ENCODE data around the gene SSR2. TPM values are rescaled to one million over a fixed set of nuclear protein-coding genes. Genes with fewer than 3 reads are reported as not detected.

SSR2 gene
- total RNA-seq, 1 donor from 2014 or later = 299 TPM

DNA sequence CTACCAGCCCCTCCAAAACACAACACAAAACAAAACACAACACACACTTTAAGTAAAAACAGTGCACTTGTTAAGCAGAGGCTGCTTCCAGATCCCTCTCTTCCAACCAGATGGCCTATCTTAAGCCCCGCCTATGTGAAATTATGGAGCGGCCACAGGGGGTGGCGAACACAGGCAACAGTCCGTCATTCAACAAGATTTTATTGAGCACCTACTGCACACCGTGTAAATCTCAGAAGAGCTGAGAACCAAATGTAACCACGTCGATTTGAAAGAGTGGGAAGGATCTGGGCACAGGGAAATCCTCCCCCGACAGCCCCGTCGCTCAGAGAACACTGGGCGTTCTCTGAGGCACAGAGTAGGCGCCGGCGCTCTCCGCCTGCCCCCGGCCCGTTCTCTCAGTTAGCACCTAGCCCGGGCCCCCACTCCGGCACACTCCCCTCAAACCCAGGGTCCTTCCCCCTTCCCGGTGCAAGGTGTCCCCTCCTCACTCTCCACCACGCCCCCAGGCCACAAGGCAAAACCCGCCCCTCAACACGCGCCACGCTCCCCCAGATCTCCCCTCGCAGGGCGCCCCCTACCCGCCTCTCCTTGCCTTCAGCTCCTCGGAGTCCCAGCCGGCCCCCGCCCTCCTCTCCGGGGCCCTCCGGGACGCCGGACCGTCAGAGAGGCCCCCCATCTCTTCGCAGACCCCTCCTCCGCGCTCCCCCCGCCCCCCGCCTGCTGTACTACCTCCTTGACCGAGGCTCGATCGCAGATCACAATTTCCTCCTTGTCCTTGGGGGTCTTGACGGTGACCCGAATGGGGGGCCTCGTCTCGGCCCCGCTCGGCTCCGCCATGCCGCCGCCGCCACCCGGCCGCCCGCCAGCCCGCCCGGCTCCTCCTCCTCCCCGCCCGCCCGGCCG is 32.4 kb upstream of the SSR2 start:
- TF ChIP-seq, protein P1, sequence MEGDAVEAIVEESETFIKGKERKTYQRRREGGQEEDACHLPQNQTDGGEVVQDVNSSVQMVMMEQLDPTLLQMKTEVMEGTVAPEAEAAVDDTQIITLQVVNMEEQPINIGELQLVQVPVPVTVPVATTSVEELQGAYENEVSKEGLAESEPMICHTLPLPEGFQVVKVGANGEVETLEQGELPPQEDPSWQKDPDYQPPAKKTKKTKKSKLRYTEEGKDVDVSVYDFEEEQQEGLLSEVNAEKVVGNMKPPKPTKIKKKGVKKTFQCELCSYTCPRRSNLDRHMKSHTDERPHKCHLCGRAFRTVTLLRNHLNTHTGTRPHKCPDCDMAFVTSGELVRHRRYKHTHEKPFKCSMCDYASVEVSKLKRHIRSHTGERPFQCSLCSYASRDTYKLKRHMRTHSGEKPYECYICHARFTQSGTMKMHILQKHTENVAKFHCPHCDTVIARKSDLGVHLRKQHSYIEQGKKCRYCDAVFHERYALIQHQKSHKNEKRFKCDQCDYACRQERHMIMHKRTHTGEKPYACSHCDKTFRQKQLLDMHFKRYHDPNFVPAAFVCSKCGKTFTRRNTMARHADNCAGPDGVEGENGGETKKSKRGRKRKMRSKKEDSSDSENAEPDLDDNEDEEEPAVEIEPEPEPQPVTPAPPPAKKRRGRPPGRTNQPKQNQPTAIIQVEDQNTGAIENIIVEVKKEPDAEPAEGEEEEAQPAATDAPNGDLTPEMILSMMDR (IDR thresholded peaks at IDR 0.05; ENCODE audit: unreplicated experiment) = peak; percentile 51
- DNase-seq (ENCODE audit: low spot score, unreplicated experiment) = peak; percentile 79
- Mint-ChIP-seq H3K4me1 (ENCODE audit: low read depth) (peaks cover 15% of the 10 kb centered on the region), H3K36me3 (ENCODE audit: insufficient read depth) (peaks cover 14% of the 10 kb centered on the region), H3K4me3 (ENCODE audit: low read depth) (peak overlapping the region; percentile 91), H3K9me3 (ENCODE audit: low read depth) (no peaks in the 10 kb centered on the region), H3K27ac (peak overlapping the region; percentile 96), H3K27me3 (no peaks in the 10 kb centered on the region)

DNA sequence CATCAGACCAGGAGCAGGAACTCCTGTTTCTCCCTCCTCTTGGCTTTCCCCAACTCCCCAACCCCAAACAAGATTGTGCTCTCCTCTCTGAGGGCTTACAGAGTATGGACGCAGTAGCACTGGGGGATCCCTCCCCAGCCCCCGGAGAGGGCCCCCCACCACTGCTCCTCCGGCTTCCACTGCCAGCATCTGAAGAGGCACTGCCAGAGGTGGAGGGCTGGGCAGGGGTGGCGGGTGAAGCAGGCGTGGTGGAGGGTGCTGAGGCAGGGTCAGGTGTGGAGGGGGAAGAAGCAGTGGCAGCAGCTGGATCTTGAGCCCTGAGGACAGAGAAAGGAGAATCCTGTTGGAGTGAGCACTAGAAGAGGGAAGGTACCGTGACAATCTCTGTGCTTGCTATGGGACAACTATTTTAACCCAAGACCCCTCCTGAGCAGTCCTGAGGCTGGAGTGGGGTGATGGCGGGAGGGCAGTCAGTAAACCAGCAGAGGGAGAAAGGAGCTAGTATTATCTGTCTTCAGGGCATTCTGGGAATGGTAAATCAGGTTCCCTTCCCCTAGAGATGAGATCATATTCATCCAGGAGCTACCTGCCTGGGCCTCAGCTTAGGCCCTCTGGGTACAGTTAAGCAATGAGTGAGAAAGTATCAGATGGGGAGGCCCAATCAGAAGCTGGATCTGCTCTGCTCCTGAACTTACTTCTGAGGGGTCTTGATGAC is 30.4 kb upstream of the SSR2 start:
- Mint-ChIP-seq H3K27ac (peak overlapping the region; percentile 15), H3K9me3 (ENCODE audit: low read depth) (no peaks in the 10 kb centered on the region), H3K4me1 (ENCODE audit: low read depth) (peaks cover 15% of the 10 kb centered on the region), H3K36me3 (ENCODE audit: insufficient read depth) (peaks cover 12% of the 10 kb centered on the region), H3K4me3 (ENCODE audit: low read depth) (peak overlapping the region; percentile 53), H3K27me3 (no peaks in the 10 kb centered on the region)
- TF ChIP-seq, protein P1 (IDR thresholded peaks at IDR 0.05; ENCODE audit: unreplicated experiment) = no peak
- no peak for DNase-seq (ENCODE audit: low spot score, unreplicated experiment)

GRCh38 chr1:156050376-156050775 is 29.6 kb upstream of the SSR2 start:
- DNase-seq (ENCODE audit: low spot score, unreplicated experiment) = no peak
- no peak overlapping the region for H3K27ac Mint-ChIP-seq
- no peak overlapping the region for H3K4me3 Mint-ChIP-seq (ENCODE audit: low read depth)
- no peaks in the 10 kb centered on the region for H3K27me3 Mint-ChIP-seq
- H3K9me3 Mint-ChIP-seq (ENCODE audit: low read depth) = no peaks in the 10 kb centered on the region
- H3K36me3 Mint-ChIP-seq (ENCODE audit: insufficient read depth) = peaks cover 12% of the 10 kb centered on the region
- peaks cover 11% of the 10 kb centered on the region for H3K4me1 Mint-ChIP-seq (ENCODE audit: low read depth)
- TF ChIP-seq, protein P1 (IDR thresholded peaks at IDR 0.05; ENCODE audit: unreplicated experiment) = no peak

DNA sequence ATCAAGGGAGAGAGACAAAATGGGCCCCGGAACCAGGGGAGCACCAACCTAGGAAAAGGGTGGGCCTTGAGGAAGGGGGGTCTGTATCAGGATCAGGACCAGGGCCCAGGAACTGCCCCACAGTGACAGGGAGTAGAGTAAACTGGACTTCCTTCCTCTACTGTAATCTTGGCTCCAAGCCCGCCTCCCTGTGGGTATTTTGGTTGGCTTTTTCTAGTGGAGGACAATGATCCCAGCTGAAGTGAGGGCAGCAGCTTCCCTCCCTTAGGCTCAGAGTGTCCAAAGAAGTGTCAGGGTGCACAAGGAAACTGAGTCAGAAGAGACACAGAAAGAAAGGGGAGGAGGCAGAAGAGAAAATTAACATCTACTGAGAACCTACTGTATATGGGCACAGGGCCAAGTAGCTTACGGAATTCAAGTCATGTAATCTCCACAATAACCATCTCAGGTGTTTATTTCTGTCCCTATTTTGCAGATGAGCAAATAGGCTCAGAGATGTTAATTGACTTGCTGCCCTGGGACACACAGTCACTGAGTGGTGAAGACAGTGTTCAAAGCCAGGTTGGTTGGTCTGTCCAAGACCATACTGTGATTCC is 28.0 kb upstream of the SSR2 start:
- H3K36me3 Mint-ChIP-seq (ENCODE audit: insufficient read depth) = peaks cover 12% of the 10 kb centered on the region
- no peak overlapping the region for H3K27ac Mint-ChIP-seq
- DNase-seq (ENCODE audit: low spot score, unreplicated experiment) = no peak
- peaks cover 6% of the 10 kb centered on the region for H3K4me1 Mint-ChIP-seq (ENCODE audit: low read depth)
- H3K9me3 Mint-ChIP-seq (ENCODE audit: low read depth) = no peaks in the 10 kb centered on the region
- H3K4me3 Mint-ChIP-seq (ENCODE audit: low read depth) = no peak overlapping the region
- no peaks in the 10 kb centered on the region for H3K27me3 Mint-ChIP-seq
- TF ChIP-seq, protein P1 (IDR thresholded peaks at IDR 0.05; ENCODE audit: unreplicated experiment) = no peak

GRCh38 chr1:156045076-156045475 is 24.3 kb upstream of the SSR2 start:
- Mint-ChIP-seq H3K27me3 (no peaks in the 10 kb centered on the region), H3K27ac (no peak overlapping the region), H3K4me3 (ENCODE audit: low read depth) (no peak overlapping the region), H3K4me1 (ENCODE audit: low read depth) (peaks cover 9% of the 10 kb centered on the region), H3K9me3 (ENCODE audit: low read depth) (no peaks in the 10 kb centered on the region), H3K36me3 (ENCODE audit: insufficient read depth) (peaks cover 20% of the 10 kb centered on the region)
- DNase-seq (ENCODE audit: low spot score, unreplicated experiment) = no peak
- TF ChIP-seq, protein P1 (IDR thresholded peaks at IDR 0.05; ENCODE audit: unreplicated experiment) = no peak
